Measurements from ENCODE around the gene UBE2E1. TPM values are rescaled to one million over a fixed set of nuclear protein-coding genes. Genes with fewer than 3 reads are reported as not detected.
A peak's percentile ranks its signal among the peaks of the same experiment; 100 is the strongest.

UBE2E1 gene
- total RNA-seq (2014; rRNA removed; shearing (Covaris generic); ENCODE audit: low replicate concordance), result 81.6 and 95.0 TPM in 2 replicates

GRCh38 chr3:23805633-23806533 is at the start of gene UBE2E1:
TSS of gene UBE2E1 (plus strand) at chr3:23805955. CDS start at chr3:23807270, 1,315 bp downstream.
- H3K27me3 ChIP-seq, result no peaks in the 10 kb centered on the region
- H3K4me3 ChIP-seq, result peak within 1 kb of the TSS; percentile 56
- peak; percentile 63 for DNase-seq
- H3K36me3 ChIP-seq, result no peaks in the 10 kb centered on the region; the same call in 1 of the 2 replicates
- H3K9me3 ChIP-seq, result no peaks in the 10 kb centered on the region

DNA sequence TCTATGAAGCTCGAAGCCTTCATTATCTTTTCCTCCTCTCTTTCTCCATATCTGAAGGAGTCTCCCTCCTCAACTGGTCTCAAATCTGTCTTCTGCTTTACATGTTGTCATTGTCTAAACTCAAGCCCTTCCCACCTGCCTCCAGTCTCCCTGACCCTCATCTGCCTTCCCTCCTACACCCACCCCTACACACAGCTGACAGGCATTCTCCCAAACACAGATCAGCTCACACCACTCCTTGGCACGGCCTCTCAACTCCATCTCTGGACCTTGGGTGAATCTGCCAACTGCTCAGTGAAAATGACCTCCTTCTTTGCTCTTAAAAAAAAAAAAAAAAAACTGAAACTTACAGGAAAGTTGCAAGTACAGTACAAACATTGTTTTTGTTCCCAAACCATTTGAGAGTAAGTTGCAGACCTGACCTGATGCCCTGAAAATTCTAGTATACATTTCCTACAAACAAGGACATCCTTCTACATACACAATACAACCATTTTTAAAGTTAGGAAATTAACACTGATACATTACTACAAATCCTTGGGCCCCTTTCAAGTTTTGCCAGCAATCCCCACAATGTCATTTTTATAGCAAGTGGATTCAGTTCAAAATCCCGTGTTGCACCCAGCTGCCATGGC is 49.4 kb upstream of the UBE2E1 start:
- no peaks in the 10 kb centered on the region for H3K9me3 ChIP-seq
- DNase-seq, result no peak
- H3K4me3 ChIP-seq, result no peak overlapping the region
- H3K27me3 ChIP-seq, result no peaks in the 10 kb centered on the region
- no peaks in the 10 kb centered on the region for H3K36me3 ChIP-seq

GRCh38 chr3:23758253-23758838 is 47.4 kb upstream of the UBE2E1 start:
- DNase-seq, result no peak
- no peaks in the 10 kb centered on the region for H3K9me3 ChIP-seq
- H3K4me3 ChIP-seq, result no peak overlapping the region
- H3K36me3 ChIP-seq, result no peaks in the 10 kb centered on the region
- no peaks in the 10 kb centered on the region for H3K27me3 ChIP-seq

- no peaks in the 10 kb centered on the region for H3K36me3 ChIP-seq
- no peak for DNase-seq
- no peak overlapping the region for H3K4me3 ChIP-seq
- no peaks in the 10 kb centered on the region for H3K9me3 ChIP-seq
- H3K27me3 ChIP-seq, result no peaks in the 10 kb centered on the region
These were observed 45.4 kb upstream of the UBE2E1 start for GRCh38 chr3:23760325-23760724.

- no peaks in the 10 kb centered on the region for H3K36me3 ChIP-seq
- no peaks in the 10 kb centered on the region for H3K27me3 ChIP-seq
- H3K9me3 ChIP-seq, result no peaks in the 10 kb centered on the region
- no peak overlapping the region for H3K4me3 ChIP-seq
- DNase-seq, result no peak
These were observed 44.8 kb upstream of the UBE2E1 start for GRCh38 chr3:23760871-23761373.

GRCh38 chr3:23761440-23761896 is 44.3 kb upstream of the UBE2E1 start:
- no peak for DNase-seq
- Histone ChIP-seq H3K36me3 (no peaks in the 10 kb centered on the region), H3K4me3 (no peak overlapping the region), H3K9me3 (no peaks in the 10 kb centered on the region), H3K27me3 (no peaks in the 10 kb centered on the region)

DNA sequence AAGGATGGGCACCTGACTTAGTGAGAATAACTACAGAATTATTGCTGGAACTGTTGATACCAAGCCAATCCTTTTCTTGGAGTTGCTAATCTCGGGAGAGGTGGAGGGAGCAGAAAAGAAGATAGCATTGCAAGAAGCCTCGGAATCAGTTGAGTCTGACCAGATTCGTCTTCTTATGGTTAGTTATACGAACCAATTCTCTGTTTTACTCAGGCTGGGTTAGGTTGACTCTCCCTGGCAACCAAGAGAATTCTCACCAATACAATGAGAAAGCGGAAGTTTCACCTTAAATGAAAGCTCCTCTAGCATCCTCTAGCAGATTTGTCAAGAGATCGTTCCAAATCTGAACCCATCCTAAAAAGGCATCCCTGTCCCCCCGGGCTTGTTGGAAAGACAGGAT is 43.5 kb upstream of the UBE2E1 start:
- Histone ChIP-seq H3K27me3 (no peaks in the 10 kb centered on the region), H3K9me3 (no peaks in the 10 kb centered on the region), H3K4me3 (no peak overlapping the region), H3K36me3 (no peaks in the 10 kb centered on the region)
- DNase-seq, result no peak

GRCh38 chr3:23762759-23763477 is 42.8 kb upstream of the UBE2E1 start:
- H3K27me3 ChIP-seq, result no peaks in the 10 kb centered on the region
- H3K9me3 ChIP-seq, result no peaks in the 10 kb centered on the region
- DNase-seq, result no peak
- no peak overlapping the region for H3K4me3 ChIP-seq
- no peaks in the 10 kb centered on the region for H3K36me3 ChIP-seq

DNA sequence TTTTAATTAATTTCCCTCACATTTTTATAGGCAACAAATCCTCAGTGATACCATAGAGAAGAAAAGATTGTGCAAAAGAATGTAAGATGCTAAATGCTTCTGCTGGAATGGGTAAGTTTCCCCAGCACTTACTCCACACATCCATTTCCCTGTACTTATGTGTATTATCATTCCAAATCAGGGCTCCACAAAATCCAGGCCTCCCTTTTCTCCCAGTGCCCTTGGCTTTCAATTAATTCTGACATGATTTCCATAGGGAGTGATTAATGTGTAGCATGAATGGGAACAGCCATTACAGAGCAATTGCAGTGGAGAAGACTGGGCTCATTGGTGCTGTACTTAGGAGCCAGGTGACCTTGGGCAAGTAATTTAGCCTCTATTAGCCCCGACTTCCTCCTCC is 41.3 kb upstream of the UBE2E1 start:
- Histone ChIP-seq H3K9me3 (no peaks in the 10 kb centered on the region), H3K36me3 (no peaks in the 10 kb centered on the region), H3K27me3 (no peaks in the 10 kb centered on the region), H3K4me3 (no peak overlapping the region)
- DNase-seq, result no peak

DNA sequence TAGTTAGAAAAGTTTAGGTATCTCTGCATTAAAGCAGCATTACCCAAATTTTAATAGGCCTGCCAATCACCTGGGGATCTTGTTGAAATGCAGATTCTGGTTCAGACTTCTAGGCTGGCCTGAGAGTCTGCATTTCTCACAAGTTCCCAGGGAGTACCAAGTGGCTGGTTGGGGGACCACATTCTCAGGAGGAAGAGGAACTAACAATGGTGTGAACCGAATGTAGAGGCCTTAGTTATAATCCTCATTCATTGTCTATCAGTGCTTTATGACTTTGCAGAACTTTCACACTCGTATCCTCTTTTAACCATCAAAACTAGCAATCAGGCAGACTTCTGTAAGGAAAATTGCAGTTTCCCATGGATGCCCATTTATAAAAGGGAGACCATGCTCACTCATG is 38.2 kb upstream of the UBE2E1 start:
- no peaks in the 10 kb centered on the region for H3K9me3 ChIP-seq
- no peak overlapping the region for H3K4me3 ChIP-seq
- no peaks in the 10 kb centered on the region for H3K36me3 ChIP-seq
- no peaks in the 10 kb centered on the region for H3K27me3 ChIP-seq
- DNase-seq, result no peak

GRCh38 chr3:23775254-23775909 is 30.4 kb upstream of the UBE2E1 start:
- H3K27me3 ChIP-seq, result no peaks in the 10 kb centered on the region
- no peaks in the 10 kb centered on the region for H3K36me3 ChIP-seq
- H3K9me3 ChIP-seq, result no peaks in the 10 kb centered on the region
- no peak for DNase-seq
- H3K4me3 ChIP-seq, result no peak overlapping the region

- Histone ChIP-seq H3K27me3 (no peaks in the 10 kb centered on the region), H3K36me3 (no peaks in the 10 kb centered on the region)
- DNase-seq, result no peak
These were observed 29.3 kb upstream of the UBE2E1 start for GRCh38 chr3:23776352-23776891.

DNA sequence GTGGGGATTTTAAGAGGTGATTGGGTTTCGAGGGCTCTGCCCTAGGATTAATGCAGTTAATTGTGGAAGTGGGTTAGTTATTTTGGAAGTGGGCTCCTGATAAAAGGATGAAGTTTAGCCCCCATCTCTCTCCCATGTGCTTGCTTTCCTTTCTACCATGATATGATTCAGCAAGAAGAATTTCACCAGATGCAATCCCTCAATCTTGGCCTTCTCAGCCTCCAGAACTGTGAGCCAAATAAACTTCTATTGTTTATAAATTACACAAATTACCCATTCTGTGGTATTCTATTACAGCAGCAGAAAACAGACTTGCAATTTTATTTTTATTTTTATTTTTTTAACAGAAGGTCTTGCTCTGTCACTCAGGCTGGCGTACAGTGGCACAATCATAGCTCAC is 27.3 kb upstream of the UBE2E1 start:
- Histone ChIP-seq H3K4me3 (no peak overlapping the region), H3K27me3 (no peaks in the 10 kb centered on the region), H3K36me3 (no peaks in the 10 kb centered on the region), H3K9me3 (no peaks in the 10 kb centered on the region; the same call in 1 of the 2 replicates)
- DNase-seq, result no peak

More at GRCh38 chr3:23776352-23776891, 29.3 kb upstream of the UBE2E1 start:
- no peaks in the 10 kb centered on the region for H3K9me3 ChIP-seq
- H3K4me3 ChIP-seq, result no peak overlapping the region

- Histone ChIP-seq H3K27me3 (no peaks in the 10 kb centered on the region), H3K9me3 (no peaks in the 10 kb centered on the region; the same call in 1 of the 2 replicates), H3K4me3 (no peak overlapping the region), H3K36me3 (no peaks in the 10 kb centered on the region)
- DNase-seq, result no peak
These were observed 25.9 kb upstream of the UBE2E1 start for GRCh38 chr3:23779841-23780240.

DNA sequence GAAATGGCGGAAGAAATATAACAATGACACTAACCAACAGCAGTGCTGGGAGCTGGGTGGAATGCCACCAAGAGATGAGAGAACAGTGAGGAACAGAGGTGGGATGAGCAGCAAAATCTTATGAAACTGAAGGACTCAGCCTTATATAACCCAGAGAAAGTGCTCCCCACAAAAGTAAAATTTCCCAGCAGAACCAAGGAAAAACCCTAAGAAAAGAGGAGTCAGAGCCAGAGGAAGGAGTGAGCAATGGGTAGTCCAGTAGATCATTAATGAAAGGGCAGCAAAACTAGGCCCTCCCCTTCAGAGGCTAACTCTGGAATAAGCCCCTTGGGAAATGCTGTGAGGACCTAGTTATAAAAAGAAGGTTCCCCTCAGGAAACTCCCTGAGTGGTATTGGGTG is 24.7 kb upstream of the UBE2E1 start:
- H3K4me3 ChIP-seq, result no peak overlapping the region
- no peaks in the 10 kb centered on the region; the same call in 1 of the 2 replicates for H3K9me3 ChIP-seq
- H3K27me3 ChIP-seq, result no peaks in the 10 kb centered on the region
- no peak for DNase-seq
- no peaks in the 10 kb centered on the region for H3K36me3 ChIP-seq

GRCh38 chr3:23781871-23782270 is 23.9 kb upstream of the UBE2E1 start:
- Histone ChIP-seq H3K36me3 (no peaks in the 10 kb centered on the region), H3K4me3 (no peak overlapping the region), H3K27me3 (no peaks in the 10 kb centered on the region), H3K9me3 (no peaks in the 10 kb centered on the region; the same call in 1 of the 2 replicates)
- DNase-seq, result no peak
